Stimulated activated CD4-positive, alpha-beta T cell treated with anti-CD3 and anti-CD28 coated beads, Interleukin-1b, Interleukin-23, amount 100 ng/mL, for 24 hours (primary cell): ENCODE results near the gene FRMD4A.
"Not testable (repeated sequence)": the region's sequence is repeated elsewhere in the genome, so short reads cannot be mapped to it uniquely, and the experiment has no call there.

Experiments
- DNase-seq, 4 experiments: peaks; one replicate each; pipeline ENCODE4 v3.0.0-alpha.2; 2020; ENCODE audit warnings: low read depth in 4 of 4, low spot score in 1 of 4

Gene FRMD4A

DNA sequence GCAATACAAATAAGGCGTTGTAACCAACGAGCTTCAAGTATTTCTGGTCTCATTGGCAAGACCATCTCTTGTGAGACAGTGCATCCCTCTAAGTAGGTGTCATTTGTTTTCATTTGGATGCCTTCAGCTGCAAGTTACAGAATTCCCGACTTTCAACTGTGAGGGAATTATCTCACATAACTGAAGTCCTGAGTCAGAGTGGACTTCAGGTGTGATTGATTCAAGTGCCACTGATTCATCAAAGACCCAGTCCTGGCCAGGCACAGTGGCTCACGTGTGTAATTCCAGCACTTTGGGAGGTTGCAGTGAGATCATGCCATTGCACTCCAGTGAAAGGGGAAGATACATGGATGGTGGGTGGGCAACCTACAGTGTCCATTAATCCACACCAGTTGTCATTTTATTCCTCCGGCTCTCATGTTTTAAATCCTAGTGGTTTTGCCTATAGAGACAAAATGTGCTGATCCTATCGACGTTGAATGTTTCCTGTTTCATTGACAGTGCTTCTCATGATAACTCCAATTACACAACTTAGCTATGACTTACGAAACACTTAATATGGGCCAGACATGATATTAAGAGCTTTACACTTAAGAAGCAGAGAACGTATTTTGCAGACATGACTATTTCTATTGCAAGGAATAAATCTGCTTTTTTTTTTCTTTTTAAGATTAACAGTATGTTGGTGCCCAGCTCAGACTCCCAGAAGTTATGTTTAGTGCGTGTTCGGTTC lies 268.0 kb downstream of the FRMD4A start:
- no peak for DNase-seq

DNA sequence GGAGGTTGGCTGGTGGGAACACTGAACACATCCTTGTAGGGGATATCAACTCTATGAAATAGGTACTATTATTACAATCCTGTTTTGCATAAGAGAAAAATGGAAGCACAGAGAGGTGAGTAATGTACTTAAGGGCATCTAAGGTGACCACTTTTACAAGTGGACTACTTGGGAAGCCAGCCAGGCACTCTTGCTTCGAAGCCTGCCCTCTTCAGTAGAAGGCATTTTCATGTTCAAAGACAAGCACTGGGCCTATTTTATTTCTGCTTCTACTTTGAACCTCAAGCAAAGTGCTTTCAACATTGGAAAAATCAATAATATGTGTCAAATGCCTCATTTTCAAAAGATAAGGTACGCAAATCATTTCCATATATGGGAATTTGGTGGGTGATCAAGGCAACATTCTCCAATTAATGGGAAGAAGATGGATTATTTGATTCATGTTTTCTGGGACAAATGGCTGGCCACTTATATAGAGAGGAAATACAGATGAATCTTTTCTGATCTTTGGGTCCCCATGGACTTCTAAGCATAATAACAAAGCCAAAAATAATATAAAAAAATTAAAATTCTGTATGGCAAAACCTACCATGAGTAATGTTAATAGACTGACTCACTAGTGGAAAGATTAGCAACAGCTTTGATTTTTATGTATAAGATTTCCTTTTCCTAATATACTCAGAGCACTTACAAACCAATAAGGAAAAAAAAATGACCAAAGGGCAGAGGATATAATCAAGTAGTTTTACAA lies 270.2 kb downstream of the FRMD4A start:
- no peak for DNase-seq

DNA sequence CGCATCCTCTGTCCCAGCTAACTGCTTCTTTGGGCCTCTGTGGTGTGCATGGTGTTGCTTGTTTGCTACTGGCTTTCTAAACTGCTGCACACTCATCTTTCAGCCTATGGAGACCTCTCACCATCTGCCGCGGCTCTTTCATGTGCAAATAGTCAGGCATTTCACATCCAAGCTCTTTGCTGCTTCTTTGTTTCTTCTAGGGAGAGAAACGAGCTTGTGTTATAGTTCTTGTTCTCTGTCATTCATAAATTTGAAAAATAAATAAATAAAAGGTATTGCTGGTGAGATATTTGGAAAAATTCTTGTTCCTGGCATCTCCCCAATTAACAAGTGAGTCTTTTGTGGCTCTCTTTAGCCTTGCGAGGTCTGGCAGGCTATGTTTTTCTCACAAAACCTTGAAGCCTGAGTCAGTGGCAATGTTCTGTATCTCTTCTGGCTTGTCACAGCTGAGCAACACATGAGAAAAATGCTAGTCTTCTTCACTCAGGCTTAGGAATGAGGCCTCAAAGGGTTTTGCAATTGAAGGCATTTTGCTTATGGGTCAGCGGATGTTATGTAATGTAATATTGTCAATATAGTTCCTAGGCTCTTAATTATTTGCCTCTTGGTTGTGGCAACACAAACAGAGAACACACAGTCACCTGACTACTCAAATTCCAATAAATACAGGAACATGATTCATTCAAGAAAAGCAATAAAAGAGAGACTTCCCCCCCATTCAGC lies 274.0 kb downstream of the FRMD4A start:
- no peak for DNase-seq

- DNase-seq, result no peak
These were observed 277.8 kb downstream of the FRMD4A start for GRCh38 chr10:14052931-14053330.

DNA sequence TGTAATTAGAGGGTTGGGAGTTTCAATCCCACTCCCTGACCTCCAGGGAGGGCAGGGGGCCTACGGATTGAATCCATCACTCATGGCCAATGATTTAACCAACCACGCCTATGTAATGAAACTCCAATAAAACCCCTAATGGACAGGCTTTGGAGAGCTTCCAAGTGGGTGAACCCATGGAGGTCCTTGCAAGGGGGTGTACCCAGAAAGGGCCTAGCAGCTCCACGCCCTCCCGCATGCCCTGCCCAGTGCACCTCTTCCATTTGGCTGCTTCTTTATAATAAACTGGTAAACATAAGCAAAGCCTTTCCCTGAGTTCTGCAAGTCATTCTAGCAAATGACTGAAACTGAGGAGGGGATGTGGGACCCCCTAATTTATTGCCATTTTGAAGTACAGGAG lies 280.1 kb downstream of the FRMD4A start:
- no peak for DNase-seq

- no peak for DNase-seq
These were observed 281.7 kb downstream of the FRMD4A start for GRCh38 chr10:14048930-14049613.

DNA sequence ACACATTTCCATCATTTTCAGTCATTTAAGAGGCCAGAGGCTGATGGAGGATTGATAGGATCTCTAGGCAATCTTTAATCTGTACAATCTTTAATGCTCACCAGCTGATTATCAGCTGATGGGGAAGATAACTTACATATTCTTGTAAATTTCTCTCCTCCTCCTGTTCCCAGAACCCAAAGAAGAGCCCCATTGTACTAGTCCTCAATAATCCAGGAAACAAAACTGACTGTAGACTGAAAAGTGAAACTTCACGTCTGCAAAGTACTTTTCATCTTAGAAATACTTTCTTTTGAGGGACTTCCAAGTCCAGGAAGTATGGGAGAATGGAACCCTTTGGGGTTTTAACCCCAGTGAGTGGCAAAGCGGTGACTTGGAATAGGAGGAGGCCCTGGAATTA lies 283.3 kb downstream of the FRMD4A start:
- no peak for DNase-seq

- not testable (repeated sequence) for DNase-seq
These were observed 288.7 kb downstream of the FRMD4A start for GRCh38 chr10:14042051-14042450.

GRCh38 chr10:14040787-14041631 lies 289.7 kb downstream of the FRMD4A start:
- DNase-seq, result no peak

- no peak for DNase-seq
These were observed 290.6 kb downstream of the FRMD4A start for GRCh38 chr10:14039968-14040668.

- DNase-seq, result no peak
These were observed 294.5 kb downstream of the FRMD4A start for GRCh38 chr10:14036233-14036632.

GRCh38 chr10:14035506-14035905 lies 295.2 kb downstream of the FRMD4A start:
- DNase-seq, result no peak

- peak; percentile 12 to 24 (median 17) for DNase-seq
These were observed 298.2 kb downstream of the FRMD4A start for GRCh38 chr10:14032406-14032998.

- DNase-seq, result no peak
These were observed 304.4 kb downstream of the FRMD4A start for GRCh38 chr10:14026325-14026724.

DNA sequence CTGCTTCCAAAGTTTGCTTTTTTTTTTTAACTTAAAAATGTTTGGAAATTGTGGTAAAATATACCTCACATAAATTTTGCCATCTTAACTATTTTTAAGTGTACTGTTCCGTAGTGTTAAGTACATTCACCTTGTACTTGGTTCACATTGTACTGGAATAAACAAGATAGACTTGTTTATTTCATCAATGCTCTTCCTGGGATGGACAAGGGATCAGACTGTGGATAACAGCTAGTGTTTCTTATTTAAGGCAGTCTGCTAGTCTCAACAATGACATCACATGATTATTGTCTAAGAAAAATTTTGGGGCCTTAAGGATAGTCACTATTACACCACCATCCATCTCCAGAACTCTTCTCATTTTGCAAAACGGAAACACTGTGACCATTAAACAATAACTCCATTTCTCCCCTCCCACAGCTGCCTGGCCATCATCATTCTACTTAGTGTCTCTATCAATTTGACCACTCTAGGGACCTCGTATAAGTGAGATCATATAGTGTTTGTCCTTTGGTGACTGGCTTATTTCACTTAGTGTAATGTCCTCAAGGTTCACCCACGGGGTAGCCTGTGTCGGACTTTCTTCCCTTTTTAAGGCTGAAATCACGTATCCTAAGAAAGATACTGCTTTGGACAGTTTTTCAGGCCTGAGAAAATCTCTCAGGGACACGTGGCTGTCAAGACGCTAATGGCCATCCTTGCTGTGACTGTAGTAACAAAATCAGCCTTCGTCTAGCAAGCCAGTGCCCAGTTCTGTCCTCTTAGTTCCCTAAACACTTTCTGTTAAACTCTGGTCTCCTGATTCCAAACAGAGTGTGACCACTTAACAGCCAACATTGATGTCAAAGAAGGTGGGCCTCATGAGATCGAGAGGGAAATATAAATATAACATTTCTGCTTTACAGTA lies 305.2 kb downstream of the FRMD4A start:
- no peak for DNase-seq

- DNase-seq, result no peak
These were observed 306.2 kb downstream of the FRMD4A start for GRCh38 chr10:14024329-14025202.

- no peak for DNase-seq
These were observed 306.9 kb downstream of the FRMD4A start for GRCh38 chr10:14023673-14024328.
